HCT116 (cell line): ENCODE measurements around the gene SIN3A. TPM values are rescaled to one million over a fixed set of nuclear protein-coding genes. Genes with fewer than 3 reads are reported as not detected.

Experiments used
- ATAC-seq: fragments of 200-7000 bp; cut with Tn5 transposase; 2 replicates; pipeline ENCODE4 v1.9.1; 2020; ENCODE audit warnings: mild to moderate bottlenecking, moderate library complexity
- BruUV-seq: library from RNA; stranded (reverse); fragments of 400-500 nt; replicated peaks from 2 replicates; lab custom pipeline; 2021; lab: Mats Ljungman, UMichigan
- CTCF ChIA-PET: fragments of 300-600 bp; sonication (Branson Sonifier 250); formaldehyde crosslinking; loops from one replicate; lab custom pipeline; 2021; ENCODE audit warnings: antibody characterized with exemption; lab: Charles Lee
- POLR2A ChIA-PET: fragments of 300-600, 350-600 bp; sonication (Branson Sonifier 250); formaldehyde crosslinking; loops from one replicate; lab custom pipeline; 2021; ENCODE audit warnings: antibody characterized with exemption; lab: Charles Lee
- RAD21 ChIA-PET, 2 experiments: fragments of 300-600 bp; sonication (Branson Sonifier 250); formaldehyde crosslinking; loops; one replicate each; lab custom pipeline; 2023; ENCODE audit warnings: low total read pairs in 2 of 2; ENCODE audit not compliant: uncharacterized antibody in 2 of 2, unreplicated experiment in 2 of 2, low non-redundant PET in 1 of 2; lab: Charles Lee
- DNase-seq: peaks from one replicate; pipeline ENCODE4 v3.0.0-alpha.2; 2010; ENCODE audit warnings: low read depth, low spot score
- H2AFZ ChIP-seq: fragments of 200-600 bp; shearing (Covaris generic), sonication (generic); 2 replicates; pipeline ENCODE4 v1.6.1; 2017; ENCODE audit warnings: low read depth, mixed run types, mixed read lengths, antibody characterized with exemption, low read length; ENCODE audit not compliant: poor library complexity, severe bottlenecking
- H3K27ac ChIP-seq: 2 replicates; pipeline ENCODE4 v1.5.1; 2012; ENCODE audit warnings: low read depth, low read length
- H3K27me3 ChIP-seq: fragments of 200-600 bp; sonication (generic); 2 replicates; pipeline ENCODE4 v1.6.1; 2016; ENCODE audit warnings: mixed run types, low read length, mixed read lengths; ENCODE audit not compliant: insufficient read depth
- H3K36me3 ChIP-seq, 2 experiments: fragments of 200-500 bp in 1 of 2; fragments of 200-600 bp in 1 of 2; sonication (Bioruptor generic) in 1 of 2; sonication (generic) in 1 of 2; 2 replicates each; pipeline versions ENCODE4 v1.5.1 to v1.6.1; 2014 to 2016; ENCODE audit warnings: low read length in 2 of 2, inconsistent platforms in 1 of 2, mixed read lengths in 1 of 2, mixed run types in 1 of 2; ENCODE audit not compliant: insufficient read depth in 2 of 2, control insufficient read depth in 1 of 2
- H3K4me1 ChIP-seq, 2 experiments: fragments of 200-600 bp in 1 of 2; sonication (generic) in 1 of 2; 2 replicates each; pipeline versions ENCODE4 v1.5.1 to v1.6.1; 2012 to 2017; ENCODE audit warnings: low read length in 2 of 2, inconsistent platforms in 1 of 2, mild to moderate bottlenecking in 1 of 2, mixed read lengths in 1 of 2, mixed run types in 1 of 2, moderate library complexity in 1 of 2; ENCODE audit not compliant: insufficient read depth in 2 of 2, control insufficient read depth in 1 of 2
- H3K4me2 ChIP-seq: fragments of 200-600 bp; sonication (generic); 2 replicates; pipeline ENCODE4 v1.6.1; 2017; ENCODE audit warnings: mixed run types, low read length, mixed read lengths
- H3K4me3 ChIP-seq, 2 experiments: fragments of 200-600 bp in 1 of 2; sonication (generic) in 1 of 2; replicated peaks in 1 of 2; 2 replicates each; pipeline ENCODE4 v1.5.1; 2011 to 2016; ENCODE audit warnings: low read length in 2 of 2, control low read depth in 1 of 2, low read depth in 1 of 2, mild to moderate bottlenecking in 1 of 2, mixed read lengths in 1 of 2, mixed run types in 1 of 2
- H3K79me2 ChIP-seq: fragments of 200-600 bp; sonication (generic); 2 replicates; pipeline ENCODE4 v1.6.1; 2017; ENCODE audit warnings: mild to moderate bottlenecking, mixed run types, low read length, moderate library complexity, mixed read lengths; ENCODE audit not compliant: insufficient read depth
- H3K9ac ChIP-seq: fragments of 200-600 bp; sonication (generic); 2 replicates; pipeline ENCODE4 v1.6.1; 2016; ENCODE audit warnings: low read length, mixed read lengths
- H3K9me2 ChIP-seq: fragments of 200-600 bp; sonication (generic), shearing (Covaris generic); 2 replicates; pipeline ENCODE4 v1.6.1; 2017; ENCODE audit warnings: mixed run types, mild to moderate bottlenecking, moderate library complexity; ENCODE audit not compliant: insufficient read depth
- H3K9me3 ChIP-seq, 2 experiments: fragments of 200-500 bp in 1 of 2; fragments of 200-600 bp in 1 of 2; sonication (Bioruptor generic) in 1 of 2; sonication (generic) in 1 of 2; 2 replicates each; pipeline ENCODE4 v1.6.1; 2014 to 2017; ENCODE audit warnings: low read length in 2 of 2, mixed read lengths in 2 of 2, inconsistent platforms in 1 of 2, low read depth in 1 of 2, mild to moderate bottlenecking in 1 of 2, mixed run types in 1 of 2, moderate library complexity in 1 of 2; ENCODE audit not compliant: control insufficient read depth in 1 of 2, insufficient read depth in 1 of 2
- H4K20me1 ChIP-seq: fragments of 200-600 bp; sonication (generic), shearing (Covaris generic); 2 replicates; pipeline ENCODE4 v1.6.1; 2017; ENCODE audit warnings: mixed run types, mild to moderate bottlenecking, moderate library complexity; ENCODE audit not compliant: insufficient read depth
- CEBPB ChIP-seq: IDR thresholded peaks from 2 replicates; pipeline ENCODE4 v1.6.1; 2012; ENCODE audit warnings: low read depth
- CTCF ChIP-seq, 3 experiments: fragments of 200-600 bp in 1 of 3; sonication (generic) in 1 of 3; IDR thresholded peaks in 2 of 3; conservative IDR thresholded peaks in 1 of 3; 2 replicates each; pipeline ENCODE4 v1.5.1; 2012 to 2017; ENCODE audit warnings: low read depth in 2 of 3, low read length in 2 of 3, antibody characterized with exemption in 1 of 3, borderline replicate concordance in 1 of 3, control low read depth in 1 of 3, mild to moderate bottlenecking in 1 of 3, mixed read lengths in 1 of 3, mixed run types in 1 of 3, moderate library complexity in 1 of 3; ENCODE audit not compliant: insufficient read depth in 1 of 3
- EGR1 ChIP-seq: IDR thresholded peaks from 2 replicates; pipeline ENCODE4 v1.6.1; 2012; ENCODE audit warnings: low read depth
- ELF1 ChIP-seq: IDR thresholded peaks from 2 replicates; pipeline ENCODE4 v1.6.1; 2012; ENCODE audit warnings: low read depth, borderline replicate concordance
- EZH2phosphoT487 ChIP-seq: fragments of 200-600 bp; IDR thresholded peaks from 2 replicates; pipeline ENCODE4 v1.6.1; 2018; ENCODE audit warnings: antibody characterized with exemption, borderline replicate concordance
- MAX ChIP-seq: IDR thresholded peaks from 2 replicates; pipeline ENCODE4 v1.6.1; 2012
- POLR2A ChIP-seq: IDR thresholded peaks from 2 replicates; pipeline ENCODE4 v1.7.0; 2011; ENCODE audit warnings: borderline replicate concordance; ENCODE audit not compliant: insufficient read depth, insufficient read length; ENCODE audit errors: extremely low read depth
- POLR2AphosphoS5 ChIP-seq: IDR thresholded peaks from 2 replicates; pipeline ENCODE4 v1.6.1; 2011; ENCODE audit warnings: mild to moderate bottlenecking, low read depth, low read length, moderate library complexity
- RAD21 ChIP-seq: IDR thresholded peaks from 2 replicates; pipeline ENCODE4 v1.6.1; 2012; ENCODE audit warnings: low read depth, mild to moderate bottlenecking
- REST ChIP-seq: IDR thresholded peaks from 2 replicates; pipeline ENCODE4 v1.6.1; 2012; ENCODE audit warnings: low read depth
- SP1 ChIP-seq: IDR thresholded peaks from 2 replicates; pipeline ENCODE4 v1.6.1; 2012; ENCODE audit warnings: low read depth
- SRF ChIP-seq: IDR thresholded peaks from 2 replicates; pipeline ENCODE4 v1.6.1; 2012; ENCODE audit warnings: low read depth
- TCF7L2 ChIP-seq: IDR thresholded peaks from 2 replicates; pipeline ENCODE4 v1.7.0; 2011; ENCODE audit warnings: borderline replicate concordance, inconsistent platforms; ENCODE audit not compliant: insufficient read depth, insufficient read length; ENCODE audit errors: extremely low read depth
- ZBTB33 ChIP-seq: IDR thresholded peaks from 2 replicates; pipeline ENCODE4 v1.6.1; 2011; ENCODE audit warnings: mild to moderate bottlenecking, low read length, moderate library complexity; ENCODE audit not compliant: insufficient replicate concordance; ENCODE audit errors: extremely low read depth
- ZFX ChIP-seq: fragments of 450-650 bp; IDR thresholded peaks from 2 replicates; pipeline ENCODE4 v1.6.1; 2017
- ZNF274 ChIP-seq: fragments of 200-500 bp; sonication (Bioruptor generic); IDR thresholded peaks from 2 replicates; pipeline ENCODE4 v1.6.1; 2014; ENCODE audit warnings: mild to moderate bottlenecking, low read depth, low read length, inconsistent platforms
- intact Hi-C: fragments of 100-400 bp; cut with micrococcal nuclease; formaldehyde crosslinking; loops from 2 replicates; pipeline ENCODE4 v1.10.0; 2022
- total RNA-seq: library from RNA; stranded (reverse); gene quantifications from one replicate; pipeline ENCODE4 v1.2.1, GENCODE V29; 2021; ENCODE audit not compliant: unreplicated experiment

The SIN3A gene
- total RNA-seq, 1 experiment from 2014 or later = 70.1 TPM

GRCh38 chr15:75325922-75326321, 125.6 kb downstream of the SIN3A start:
- Histone ChIP-seq H3K4me3 (no peak overlapping the region), H3K36me3 (no peaks in the 10 kb centered on the region)
- TF ChIP-seq MAX (no peak), CTCF (IDR thresholded peaks at IDR 0.05 in 2 of 3, conservative IDR thresholded peaks at IDR 0.05 in 1 of 3; ENCODE audit: borderline replicate concordance in 1 of 3, insufficient read depth in 1 of 3, low read depth in 2 of 3, low read length in 2 of 3) (no peak), ELF1 (no peak), CEBPB (no peak), RAD21 (no peak), REST (no peak), POLR2AphosphoS5 (no peak), ZBTB33 (no peak), SRF (no peak), EZH2phosphoT487 (no peak), ZNF274 (no peak), TCF7L2 (no peak), POLR2A (no peak), SP1 (no peak), EGR1 (no peak), ZFX (no peak)
- TF ChIP-seq, all 23 proteins: peak for 0
- Histone ChIP-seq H3K9me2 (no peaks in the 10 kb centered on the region), H3K79me2 (no peaks in the 10 kb centered on the region), H3K27me3 (no peaks in the 10 kb centered on the region), H3K27ac (no peak overlapping the region), H2AFZ (no peak overlapping the region), H3K4me2 (no peak overlapping the region), H3K9me3 (no peaks in the 10 kb centered on the region), H4K20me1 (no peaks in the 10 kb centered on the region), H3K4me1 (no peaks in the 10 kb centered on the region), H3K9ac (no peak overlapping the region)
- no TSS peak for BruUV-seq
- ChIA-PET POLR2A (no interaction called here), RAD21 (no interaction called here), CTCF (no interaction called here)
- intact Hi-C loops = loop anchor here (2.0 kb wide), 1 partner anchor 21 kb away; the partner anchor contains the start of gene NEIL1
- ATAC-seq (no peak), DNase-seq (no peak)
